Epithelial cell of umbilical artery (primary cell): ENCODE results near the gene BMPR1B. TPM values are rescaled to one million over a fixed set of nuclear protein-coding genes. Genes with fewer than 3 reads are reported as not detected.

Experiments used
- total RNA-seq: library from RNA; depleted of rRNA; stranded (reverse); fragments of >200 nt; gene quantifications from 2 replicates; pipeline ENCODE4 v1.2.3, GENCODE V29; 2014

Gene BMPR1B
- total RNA-seq, result 0.15 and 0.65 TPM in 2 replicates

DNA sequence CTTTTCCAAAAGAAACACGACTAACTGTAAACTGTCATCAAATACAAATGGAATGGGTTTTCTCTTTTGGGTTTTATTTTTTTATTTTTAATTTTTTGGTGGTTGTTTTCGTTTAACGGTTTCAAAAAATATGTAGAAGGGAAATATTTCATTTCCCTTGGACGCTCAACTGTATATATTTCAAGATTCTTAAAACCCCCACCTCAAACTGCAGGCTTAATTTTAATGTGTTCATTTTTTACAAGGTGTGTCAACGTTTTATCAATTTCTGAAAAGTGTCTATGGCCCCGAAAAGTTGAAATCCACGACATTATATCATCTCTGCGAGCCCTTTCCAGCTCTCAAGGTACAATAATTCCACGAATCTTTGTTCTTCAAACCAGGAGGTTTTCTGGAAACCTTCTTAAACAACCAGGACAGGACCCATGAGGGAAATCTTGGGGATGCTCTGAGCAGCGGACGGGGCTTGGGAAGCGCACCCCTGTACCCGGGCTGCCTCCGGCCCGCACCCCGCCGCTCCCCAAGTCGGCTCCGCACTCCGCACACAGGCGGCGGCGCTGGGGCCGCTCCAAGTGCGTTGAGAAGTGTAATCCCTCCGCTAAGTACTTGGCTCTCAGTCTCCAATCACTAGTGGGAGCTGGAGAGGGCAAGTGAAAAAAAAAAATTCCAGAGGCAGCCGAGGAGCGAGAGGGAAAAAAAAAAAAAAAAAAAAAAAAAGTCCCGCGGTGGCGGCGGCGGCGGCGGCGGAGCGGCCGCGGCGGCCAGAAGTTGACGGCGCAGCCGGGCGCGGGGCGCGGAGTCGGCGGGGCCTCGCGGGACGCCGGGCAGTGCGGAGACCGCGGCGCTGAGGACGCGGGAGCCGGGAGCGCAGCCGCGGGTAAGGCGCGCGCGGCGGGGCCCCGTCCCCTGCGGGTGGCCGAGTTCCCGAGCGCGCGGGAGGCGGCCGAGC is at the start of gene BMPR1B:
Gene BMPR1B, plus strand, starts transcription at position 764 of the 949 bp plus-strand sequence. CDS start 346,470 bp downstream, outside the sequence.

